OCI-LY3 (cell line): ENCODE measurements around the gene ZNF564.
"Not testable (repeated sequence)": the region's sequence is repeated elsewhere in the genome, so short reads cannot be mapped to it uniquely, and the experiment has no call there.

Source experiments
- EZH2phosphoT487 ChIP-seq: fragments of 200-600 bp; shearing (Covaris generic); IDR thresholded peaks from 2 replicates; pipeline ENCODE4 v1.6.1; 2018; ENCODE audit warnings: antibody characterized with exemption, mixed run types, low read depth
- TF ChIP-seq, protein P1 (sequence below): fragments of 200-600, 300-600 bp; sonication (generic); IDR thresholded peaks from 2 replicates; pipeline ENCODE4 v1.5.1; 2014; ENCODE audit warnings: antibody characterized with exemption, low read length, low read depth

DNA sequence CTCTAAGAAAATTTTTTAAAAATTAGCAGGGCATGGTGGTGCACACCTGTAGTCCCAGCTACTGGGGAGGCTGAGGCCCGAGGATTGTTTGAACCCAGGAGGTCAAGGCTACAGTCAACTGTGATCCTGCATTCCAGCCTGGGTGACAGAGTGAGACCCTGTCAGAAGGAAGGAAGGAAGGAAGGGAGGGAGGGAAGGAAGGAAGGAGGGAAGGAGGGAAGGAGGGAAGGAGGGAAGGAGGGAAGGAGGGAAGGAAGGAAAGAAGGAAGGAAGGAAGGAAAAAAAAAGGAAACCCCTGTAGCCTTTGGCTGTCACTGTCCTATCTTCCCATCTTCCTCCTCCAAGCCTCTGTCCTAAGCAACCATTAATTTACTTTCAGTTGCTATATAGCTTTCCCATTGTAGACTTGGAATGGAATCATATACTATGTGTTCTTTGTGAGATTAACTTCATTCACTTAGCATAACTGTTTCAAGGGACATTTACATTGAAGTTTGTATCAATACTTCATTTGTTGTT lies 65.0 kb downstream of the ZNF564 start:
- TF ChIP-seq EZH2phosphoT487 = not testable (repeated sequence)
- TF ChIP-seq, protein P1, sequence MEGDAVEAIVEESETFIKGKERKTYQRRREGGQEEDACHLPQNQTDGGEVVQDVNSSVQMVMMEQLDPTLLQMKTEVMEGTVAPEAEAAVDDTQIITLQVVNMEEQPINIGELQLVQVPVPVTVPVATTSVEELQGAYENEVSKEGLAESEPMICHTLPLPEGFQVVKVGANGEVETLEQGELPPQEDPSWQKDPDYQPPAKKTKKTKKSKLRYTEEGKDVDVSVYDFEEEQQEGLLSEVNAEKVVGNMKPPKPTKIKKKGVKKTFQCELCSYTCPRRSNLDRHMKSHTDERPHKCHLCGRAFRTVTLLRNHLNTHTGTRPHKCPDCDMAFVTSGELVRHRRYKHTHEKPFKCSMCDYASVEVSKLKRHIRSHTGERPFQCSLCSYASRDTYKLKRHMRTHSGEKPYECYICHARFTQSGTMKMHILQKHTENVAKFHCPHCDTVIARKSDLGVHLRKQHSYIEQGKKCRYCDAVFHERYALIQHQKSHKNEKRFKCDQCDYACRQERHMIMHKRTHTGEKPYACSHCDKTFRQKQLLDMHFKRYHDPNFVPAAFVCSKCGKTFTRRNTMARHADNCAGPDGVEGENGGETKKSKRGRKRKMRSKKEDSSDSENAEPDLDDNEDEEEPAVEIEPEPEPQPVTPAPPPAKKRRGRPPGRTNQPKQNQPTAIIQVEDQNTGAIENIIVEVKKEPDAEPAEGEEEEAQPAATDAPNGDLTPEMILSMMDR = not testable (repeated sequence)
